GM23338 (cell line): ENCODE measurements around the gene CCDC138. TPM values are rescaled to one million over a fixed set of nuclear protein-coding genes. Genes with fewer than 3 reads are reported as not detected.

Source experiments
- ATAC-seq: fragments of 200-7000 bp; cut with Tn5 transposase; 3 replicates; pipeline ENCODE4 v1.9.1; 2020
- DNase-seq: peaks from one replicate; pipeline ENCODE4 v3.0.0-alpha.2; 2015; ENCODE audit warnings: low spot score
- H2AFZ ChIP-seq: fragments of 200-600 bp; sonication (generic); 2 replicates; pipeline ENCODE4 v1.8.0; 2016; ENCODE audit warnings: antibody characterized with exemption, mild to moderate bottlenecking, moderate library complexity
- H3F3A ChIP-seq: fragments of 200-600 bp; sonication (generic); replicated peaks from 2 replicates; pipeline ENCODE4 v1.8.0; 2017; ENCODE audit warnings: antibody characterized with exemption, mixed run types, low read depth
- H3K27ac ChIP-seq: fragments of 200-600 bp; sonication (generic); 2 replicates; pipeline ENCODE4 v1.6.1; 2016; ENCODE audit warnings: low read depth
- H3K27me3 ChIP-seq: fragments of 200-600 bp; sonication (generic); 2 replicates; pipeline ENCODE4 v1.8.0; 2016; ENCODE audit warnings: mild to moderate bottlenecking, mixed run types, moderate library complexity; ENCODE audit not compliant: insufficient read depth
- H3K36me3 ChIP-seq: fragments of 200-600 bp; sonication (generic); 2 replicates; pipeline ENCODE4 v1.8.0; 2016; ENCODE audit warnings: mild to moderate bottlenecking; ENCODE audit not compliant: insufficient read depth
- H3K4me1 ChIP-seq: fragments of 200-600 bp; sonication (generic); 2 replicates; pipeline ENCODE4 v1.8.0; 2016; ENCODE audit warnings: mild to moderate bottlenecking, moderate library complexity; ENCODE audit not compliant: insufficient read depth
- H3K4me2 ChIP-seq: fragments of 200-600 bp; sonication (generic); 2 replicates; pipeline ENCODE4 v1.7.1; 2017; ENCODE audit warnings: mixed run types
- H3K4me3 ChIP-seq: fragments of 200-600 bp; sonication (generic); 2 replicates; pipeline ENCODE4 v1.6.1; 2016; ENCODE audit warnings: mixed run types
- H3K79me2 ChIP-seq: fragments of 200-600 bp; sonication (generic); replicated peaks from 2 replicates; pipeline ENCODE4 v1.8.0; 2017; ENCODE audit warnings: mild to moderate bottlenecking; ENCODE audit not compliant: insufficient read depth
- H3K9me2 ChIP-seq: fragments of 200-600 bp; sonication (generic); 2 replicates; pipeline ENCODE4 v1.8.0; 2017; ENCODE audit not compliant: insufficient read depth
- H4K20me1 ChIP-seq: fragments of 200-600 bp; sonication (generic); replicated peaks from 2 replicates; pipeline ENCODE4 v1.8.0; 2017; ENCODE audit warnings: mild to moderate bottlenecking; ENCODE audit not compliant: insufficient read depth
- H3K27ac Mint-ChIP-seq: 2 replicates; pipeline ENCODE4 v1.8.0; 2020; ENCODE audit warnings: inconsistent platforms, mild to moderate bottlenecking, moderate library complexity, mixed read lengths
- H3K27me3 Mint-ChIP-seq: 3 replicates; pipeline ENCODE4 v1.8.0; 2022; ENCODE audit warnings: low read depth, mild to moderate bottlenecking, moderate library complexity, mixed read lengths, inconsistent platforms; ENCODE audit not compliant: insufficient read depth, poor library complexity
- H3K36me3 Mint-ChIP-seq: 3 replicates; pipeline ENCODE4 v1.8.0; 2021; ENCODE audit warnings: low read depth, mild to moderate bottlenecking, inconsistent platforms, moderate library complexity, mixed read lengths
- H3K4me1 Mint-ChIP-seq: 3 replicates; pipeline ENCODE4 v1.8.0; 2020; ENCODE audit warnings: mild to moderate bottlenecking, inconsistent platforms, mixed read lengths
- H3K4me3 Mint-ChIP-seq: 3 replicates; pipeline ENCODE4 v1.8.0; 2021; ENCODE audit warnings: moderate library complexity, mild to moderate bottlenecking, inconsistent platforms, mixed read lengths
- H3K9me3 Mint-ChIP-seq: 3 replicates; pipeline ENCODE4 v1.8.0; 2020; ENCODE audit warnings: moderate library complexity, mild to moderate bottlenecking, inconsistent platforms, mixed read lengths
- CREB1 ChIP-seq: fragments of 250-450 bp; sonication (Bioruptor Pico); IDR thresholded peaks from 2 replicates; pipeline ENCODE4 v1.5.0; 2020; ENCODE audit warnings: low read depth, mild to moderate bottlenecking, moderate library complexity
- ETS1 ChIP-seq: IDR thresholded peaks from 2 replicates; pipeline ENCODE4 v1.6.1; 2016; ENCODE audit warnings: antibody characterized with exemption
- EZH2 ChIP-seq: fragments of 200-600 bp; sonication (generic); IDR thresholded peaks from one replicate; pipeline ENCODE4 v1.8.0; 2017; ENCODE audit warnings: antibody characterized with exemption, mild to moderate bottlenecking, low read depth; ENCODE audit not compliant: unreplicated experiment
- EZH2phosphoT487 ChIP-seq: fragments of 200-600 bp; sonication (generic); IDR thresholded peaks from one replicate; pipeline ENCODE4 v1.8.1; 2018; ENCODE audit warnings: antibody characterized with exemption; ENCODE audit not compliant: unreplicated experiment
- JUNB ChIP-seq: IDR thresholded peaks from one replicate; pipeline ENCODE4 v1.6.1; 2016; ENCODE audit warnings: antibody characterized with exemption; ENCODE audit not compliant: unreplicated experiment
- NANOG ChIP-seq: IDR thresholded peaks from 2 replicates; pipeline ENCODE4 v1.6.1; 2016; ENCODE audit warnings: antibody characterized with exemption, borderline replicate concordance
- REST ChIP-seq: IDR thresholded peaks from one replicate; pipeline ENCODE4 v1.6.1; 2018; ENCODE audit warnings: antibody characterized with exemption; ENCODE audit not compliant: unreplicated experiment
- STAT1 ChIP-seq: IDR thresholded peaks from one replicate; pipeline ENCODE4 v1.6.1; 2016; ENCODE audit warnings: antibody characterized with exemption; ENCODE audit not compliant: unreplicated experiment
- ZNF114 ChIP-seq: fragments of 250-450 bp; sonication (Bioruptor Pico); IDR thresholded peaks from 2 replicates; pipeline ENCODE4 v1.5.0; 2020; ENCODE audit warnings: mild to moderate bottlenecking, moderate library complexity
- ZNF331 ChIP-seq: fragments of 250-450 bp; sonication (Bioruptor Pico); IDR thresholded peaks from 2 replicates; pipeline ENCODE4 v1.5.0; 2020; ENCODE audit warnings: low read depth, mild to moderate bottlenecking, moderate library complexity
- ZNF462 ChIP-seq: fragments of 250-450 bp; sonication (Bioruptor Pico); IDR thresholded peaks from 2 replicates; pipeline ENCODE4 v1.5.0; 2020; ENCODE audit warnings: mild to moderate bottlenecking, moderate library complexity
- polyA plus RNA-seq: library from polyadenylated mRNA; unstranded; fragments of >200 nt; fragmentation: Nextera tagmentation; extraction: Ambion mirVana; gene quantifications from 2 replicates; pipeline ENCODE4 v1.2.1, GENCODE V29; 2016
- total RNA-seq: library from RNA; depleted of rRNA; stranded (reverse); fragments of >200 nt; shearing (Covaris generic); gene quantifications from 2 replicates; pipeline ENCODE4 v1.2.3, GENCODE V29; 2014
- TF ChIP-seq, protein P1 (sequence below), 2 experiments: fragments of 200-600 bp in 1 of 2; sonication (generic) in 1 of 2; conservative IDR thresholded peaks; 2 replicates each; pipeline versions ENCODE4 v1.5.1 to v1.6.1; 2016 to 2017; ENCODE audit warnings: antibody characterized with exemption in 2 of 2, low read depth in 2 of 2, mild to moderate bottlenecking in 2 of 2, moderate library complexity in 1 of 2

CCDC138 gene
- total and polyA plus RNA-seq, 2 experiments from 2014 or later: 30.8 to 31.6 TPM

GRCh38 chr2:108853421-108853820 is 66.8 kb downstream of the CCDC138 start:
- Mint-ChIP-seq H3K9me3 (no peaks in the 10 kb centered on the region), H3K4me3 (no peak overlapping the region), H3K4me1 (no peaks in the 10 kb centered on the region), H3K27me3 (no peaks in the 10 kb centered on the region), H3K36me3 (peaks cover 44% of the 10 kb centered on the region), H3K27ac (no peak overlapping the region)
- DNase-seq: no peak
- no peak overlapping the region for H3K4me3 ChIP-seq
- TF ChIP-seq REST (no peak), STAT1 (no peak), JUNB (no peak), CREB1 (CRISPR knock-in tag) (no peak), ZNF114 (no peak), EZH2 (no peak), ZNF331 (CRISPR knock-in tag) (no peak), EZH2phosphoT487 (no peak), ETS1 (no peak), NANOG (no peak), ZNF462 (CRISPR knock-in tag) (no peak)
- TF ChIP-seq, protein P1, sequence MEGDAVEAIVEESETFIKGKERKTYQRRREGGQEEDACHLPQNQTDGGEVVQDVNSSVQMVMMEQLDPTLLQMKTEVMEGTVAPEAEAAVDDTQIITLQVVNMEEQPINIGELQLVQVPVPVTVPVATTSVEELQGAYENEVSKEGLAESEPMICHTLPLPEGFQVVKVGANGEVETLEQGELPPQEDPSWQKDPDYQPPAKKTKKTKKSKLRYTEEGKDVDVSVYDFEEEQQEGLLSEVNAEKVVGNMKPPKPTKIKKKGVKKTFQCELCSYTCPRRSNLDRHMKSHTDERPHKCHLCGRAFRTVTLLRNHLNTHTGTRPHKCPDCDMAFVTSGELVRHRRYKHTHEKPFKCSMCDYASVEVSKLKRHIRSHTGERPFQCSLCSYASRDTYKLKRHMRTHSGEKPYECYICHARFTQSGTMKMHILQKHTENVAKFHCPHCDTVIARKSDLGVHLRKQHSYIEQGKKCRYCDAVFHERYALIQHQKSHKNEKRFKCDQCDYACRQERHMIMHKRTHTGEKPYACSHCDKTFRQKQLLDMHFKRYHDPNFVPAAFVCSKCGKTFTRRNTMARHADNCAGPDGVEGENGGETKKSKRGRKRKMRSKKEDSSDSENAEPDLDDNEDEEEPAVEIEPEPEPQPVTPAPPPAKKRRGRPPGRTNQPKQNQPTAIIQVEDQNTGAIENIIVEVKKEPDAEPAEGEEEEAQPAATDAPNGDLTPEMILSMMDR (conservative IDR thresholded peaks at IDR 0.05; ENCODE audit: low read depth in 2 of 2): no peak
- no peaks in the 10 kb centered on the region for H3K9me2 ChIP-seq
- no peaks in the 10 kb centered on the region for H3K4me1 ChIP-seq
- no peaks in the 10 kb centered on the region for H3F3A ChIP-seq
- H3K4me2 ChIP-seq: no peak overlapping the region
- ATAC-seq: no peak
- H3K79me2 ChIP-seq: no peaks in the 10 kb centered on the region
- no peaks in the 10 kb centered on the region for H3K27me3 ChIP-seq
- H3K27ac ChIP-seq: no peak overlapping the region
- H2AFZ ChIP-seq: no peak overlapping the region
- H3K36me3 ChIP-seq: peaks cover 7% of the 10 kb centered on the region
- no peaks in the 10 kb centered on the region for H4K20me1 ChIP-seq
